K562 (cell line): Measurements from ENCODE around the gene ZNF319. TPM values are rescaled to one million over a fixed set of nuclear protein-coding genes. Genes with fewer than 3 reads are reported as not detected.

Experiments
- ATAC-seq: fragments of 200-7000 bp; cut with Tn5 transposase; 3 replicates; pipeline ENCODE4 v1.9.1; 2020; ENCODE audit warnings: moderate library complexity
- BruUV-seq: library from RNA; stranded (reverse); fragments of 400-500 nt; replicated peaks from 2 replicates; lab custom pipeline; 2021; lab: Mats Ljungman, UMichigan
- CTCF ChIA-PET: fragments of 300-600 bp; formaldehyde crosslinking; extraction: SDS; loops from one replicate; lab custom pipeline; 2021; ENCODE audit warnings: low intra/inter-chr PET ratio; lab: Yijun Ruan, JAX
- POLR2A ChIA-PET: fragments of 300-600, 350-650 bp; sonication (Branson Sonifier 250); formaldehyde crosslinking; extraction: SDS; loops from one replicate; lab custom pipeline; 2021; ENCODE audit warnings: antibody characterized with exemption, inconsistent platforms; lab: Yijun Ruan, JAX
- DNase-seq, 4 experiments: peaks; one replicate each; pipeline versions ENCODE4 v3.0.0 to v3.0.0-alpha.2; 2011 to 2018; ENCODE audit warnings: low spot score in 3 of 4, mixed read lengths in 3 of 4; ENCODE audit errors: extremely low read depth in 1 of 4
- FAIRE-seq: peaks from 2 replicates; lab custom pipeline; 2011; peaks lifted over from hg19 to GRCh38; lab: Jason Lieb, UNC
- H2AFZ ChIP-seq: 2 replicates; pipeline ENCODE4 v1.6.0; 2011; ENCODE audit warnings: low read depth, low read length, control low read depth, inconsistent platforms
- H3K27ac ChIP-seq: fragments of 200-600 bp; 3 replicates; pipeline ENCODE4 v1.8.0; 2011; ENCODE audit warnings: low read depth, mild to moderate bottlenecking, control low read depth, inconsistent platforms, low read length, moderate library complexity, mixed read lengths; ENCODE audit errors: extremely low read depth
- H3K27me3 ChIP-seq, 2 experiments: fragments of 300-600 bp in 1 of 2; 2 replicates in 1 of 2; 3 replicates in 1 of 2; pipeline versions ENCODE4 v1.6.0 to v1.8.0; 2011; ENCODE audit warnings: inconsistent platforms in 2 of 2, low read length in 2 of 2, mild to moderate bottlenecking in 1 of 2, mixed read lengths in 1 of 2, moderate library complexity in 1 of 2; ENCODE audit not compliant: control insufficient read depth in 2 of 2, insufficient read depth in 2 of 2
- H3K36me3 ChIP-seq: fragments of 300-600 bp; 3 replicates; pipeline ENCODE4 v1.8.0; 2011; ENCODE audit warnings: mild to moderate bottlenecking, low read length, inconsistent platforms; ENCODE audit not compliant: control insufficient read depth, insufficient read depth
- H3K4me1 ChIP-seq, 2 experiments: fragments of 200-600 bp in 1 of 2; replicated peaks in 1 of 2; 2 replicates in 1 of 2; 3 replicates in 1 of 2; pipeline versions ENCODE4 v1.5.1 to v1.8.0; 2011; ENCODE audit warnings: inconsistent platforms in 2 of 2, low read length in 2 of 2, mild to moderate bottlenecking in 1 of 2, mixed read lengths in 1 of 2, moderate library complexity in 1 of 2; ENCODE audit not compliant: control insufficient read depth in 2 of 2, insufficient read depth in 2 of 2
- H3K4me2 ChIP-seq: 2 replicates; pipeline ENCODE4 v1.6.1; 2011; ENCODE audit warnings: low read length, control low read depth, inconsistent platforms, mixed read lengths; ENCODE audit not compliant: insufficient read depth
- H3K4me3 ChIP-seq: fragments of 200-600 bp; sonication (generic), shearing (Covaris generic); 2 replicates; pipeline ENCODE4 v1.5.1; 2016; ENCODE audit warnings: control low read depth, inconsistent platforms
- H3K79me2 ChIP-seq: fragments of 200-600 bp; 3 replicates; pipeline ENCODE4 v1.8.0; 2011; ENCODE audit warnings: low read length, inconsistent platforms; ENCODE audit not compliant: control insufficient read depth, insufficient read depth
- H3K9ac ChIP-seq, 2 experiments: 2 replicates each; pipeline versions ENCODE4 v1.6.0 to v1.6.1; 2011; ENCODE audit warnings: low read depth in 2 of 2, low read length in 2 of 2, control low read depth in 1 of 2, inconsistent platforms in 1 of 2, mild to moderate bottlenecking in 1 of 2, mixed read lengths in 1 of 2; ENCODE audit not compliant: insufficient read depth in 1 of 2
- H3K9me1 ChIP-seq: one replicate; pipeline ENCODE4 v1.6.0; 2011; ENCODE audit warnings: inconsistent platforms, mild to moderate bottlenecking, low read length, moderate library complexity; ENCODE audit not compliant: control insufficient read depth, insufficient read depth
- H3K9me3 ChIP-seq: replicated peaks from 2 replicates; pipeline ENCODE4 v1.5.1; 2011; ENCODE audit warnings: low read depth, low read length, inconsistent platforms; ENCODE audit not compliant: control insufficient read depth, insufficient read depth
- H4K20me1 ChIP-seq: replicated peaks from 2 replicates; pipeline ENCODE4 v1.6.1; 2011; ENCODE audit warnings: low read length, inconsistent platforms, mixed read lengths; ENCODE audit not compliant: control insufficient read depth, insufficient read depth
- ATF1 ChIP-seq, 2 experiments: fragments of 450-650 bp in 1 of 2; IDR thresholded peaks; 2 replicates each; pipeline ENCODE4 v1.6.1; 2016; ENCODE audit warnings: missing compliant biosample characterization in 1 of 2, missing genetic modification characterization in 1 of 2
- BMI1 ChIP-seq: fragments of 150-350 bp; IDR thresholded peaks from 2 replicates; pipeline ENCODE4 v1.6.1; 2014; ENCODE audit warnings: low read length
- FUS ChIP-seq: fragments of 200-400 bp; formaldehyde crosslinking; optimal IDR thresholded peaks from 2 replicates; pipeline ENCODE3; 2017; ENCODE audit warnings: low read depth, low read length
- NFATC3 ChIP-seq: fragments of 450-650 bp; IDR thresholded peaks from 2 replicates; pipeline ENCODE4 v1.6.1; 2017; ENCODE audit warnings: mild to moderate bottlenecking
- RB1 ChIP-seq: fragments of 450-650 bp; IDR thresholded peaks from 2 replicates; pipeline ENCODE4 v1.6.1; 2017; ENCODE audit warnings: low read depth, mild to moderate bottlenecking
- SMARCA5 ChIP-seq: fragments of 450-650 bp; IDR thresholded peaks from 2 replicates; pipeline ENCODE4 v1.6.1; 2016
- YY1 ChIP-seq, 3 experiments: IDR thresholded peaks; 2 replicates each; pipeline ENCODE4 v1.6.1; 2011; ENCODE audit warnings: low read length in 2 of 3, mild to moderate bottlenecking in 2 of 3, moderate library complexity in 2 of 3, borderline replicate concordance in 1 of 3, control low read depth in 1 of 3, low read depth in 1 of 3; ENCODE audit not compliant: insufficient read depth in 3 of 3, insufficient replicate concordance in 2 of 3, control insufficient read depth in 1 of 3, insufficient read length in 1 of 3; ENCODE audit errors: extremely low read depth in 1 of 3
- ZFP36 ChIP-seq: fragments of 150-350 bp; IDR thresholded peaks from 2 replicates; pipeline ENCODE4 v1.6.1; 2018; ENCODE audit warnings: low read length, low read depth; ENCODE audit not compliant: partially characterized antibody
- ZNF408 ChIP-seq: fragments of 250-450 bp; sonication (Bioruptor Pico); IDR thresholded peaks from 2 replicates; pipeline ENCODE4 v1.4.0; 2020; ENCODE audit warnings: low read depth, mild to moderate bottlenecking, moderate library complexity
- ZNF551 ChIP-seq: fragments of 250-450 bp; sonication (Bioruptor Pico); IDR thresholded peaks from 2 replicates; pipeline ENCODE4 v1.5.0; 2021; ENCODE audit warnings: mild to moderate bottlenecking, moderate library complexity
- WGBS: fragments of 100-300 bp; shearing (Covaris generic); methylation state at CpG from one replicate; pipeline ENCODE4 v1.1.6; 2016; ENCODE audit warnings: low coverage, mixed read lengths; ENCODE audit not compliant: insufficient coverage; ENCODE audit errors: missing lambda C conversion rate; 5-methylcytosine and 5-hydroxymethylcytosine counted together
- in situ Hi-C: fragments of 300-500 bp; cut with MboI; formaldehyde crosslinking; loops from 4 replicates; pipeline ENCODE4 v1.15.0; 2018; ENCODE audit warnings: inconsistent platforms, mixed read lengths
- intact Hi-C: fragments of 100-400 bp; cut with micrococcal nuclease; formaldehyde crosslinking; loops from 2 replicates; pipeline ENCODE4 v1.14.2; 2022
- polyA plus RNA-seq, 8 experiments: library from polyadenylated mRNA; depleted of rRNA in 4 of 8; stranded (reverse) in 5 of 8; unstranded in 3 of 8; fragments of >200 nt; fragmentation: Nextera tagmentation in 2 of 8; fragmentation: Illumina TruSeq in 1 of 8; extraction: Ambion mirVana in 2 of 8; extraction: Trizol in 1 of 8; gene quantifications; 2 replicates each; pipeline versions ENCODE4 v1.2.1 to v1.2.3, GENCODE V29; 2011 to 2014; ENCODE audit warnings: inconsistent platforms in 1 of 8, missing spikeins in 1 of 8
- total RNA-seq, 7 experiments: library from RNA; depleted of rRNA in 6 of 7; stranded (reverse); fragments of >200 nt in 6 of 7; fragmentation: Illumina TruSeq in 2 of 7; extraction: Trizol in 2 of 7; gene quantifications; 2 replicates each; pipeline versions ENCODE4 v1.2.1 to v1.2.3, GENCODE V29; 2011 to 2021; ENCODE audit warnings: low replicate concordance in 1 of 7
- TF ChIP-seq, protein P1 (sequence below): fragments of 450-650 bp; formaldehyde crosslinking; IDR thresholded peaks from 2 replicates; pipeline ENCODE4 v1.4.0; 2022; ENCODE audit warnings: missing genetic modification characterization
- TF ChIP-seq, protein P2 (sequence below): fragments of 250-450 bp; sonication (Bioruptor Pico); IDR thresholded peaks from 2 replicates; pipeline ENCODE4 v1.8.0; 2022; ENCODE audit warnings: inconsistent platforms
- TF ChIP-seq, protein P3 (sequence below), 2 experiments: fragments of 450-650 bp in 1 of 2; sonication (generic) in 1 of 2; formaldehyde crosslinking in 1 of 2; IDR thresholded peaks in 1 of 2; conservative IDR thresholded peaks in 1 of 2; 2 replicates each; pipeline versions ENCODE4 v1.6.1 to v1.8.1; 2016 to 2023; ENCODE audit warnings: mild to moderate bottlenecking in 2 of 2, moderate library complexity in 2 of 2, inconsistent platforms in 1 of 2, missing genetic modification reagents in 1 of 2
- TF ChIP-seq, protein P4 (sequence below): fragments of 150-350 bp; conservative IDR thresholded peaks from 2 replicates; pipeline ENCODE4 v1.6.1; 2014; ENCODE audit warnings: low read length

ZNF319 gene
- total and polyA plus RNA-seq, 9 of the 15 experiments (the other 6 are each of a cell fraction or from before 2014, with no cell fraction given): 0.20 to 5.7 (median 1.4) TPM

DNA sequence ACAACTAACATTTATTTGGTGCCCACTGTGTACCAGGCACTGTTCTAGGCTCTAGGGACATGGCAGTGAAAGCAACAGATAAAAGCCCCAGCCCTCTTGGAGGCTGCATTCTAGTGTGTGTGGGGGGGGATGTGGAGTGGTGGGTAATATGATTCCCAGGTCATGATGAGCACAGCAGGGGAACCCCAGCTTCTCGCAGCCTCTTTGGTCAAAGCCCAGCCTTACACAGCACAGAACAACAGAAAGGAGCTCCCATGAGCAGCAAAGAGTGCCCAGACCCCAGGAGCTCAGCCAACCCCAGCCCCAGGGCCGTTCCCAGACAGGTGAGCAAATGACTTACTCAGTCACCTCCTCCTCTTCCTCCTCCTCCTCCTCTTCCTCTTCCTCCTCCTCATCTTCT is 51.5 kb downstream of the ZNF319 start:
- H3K9me1 ChIP-seq: no peaks in the 10 kb centered on the region
- ATAC-seq (no peak), FAIRE-seq (no peak), DNase-seq (no peak)
- peaks cover 0 to 22% of the 10 kb centered on the region in 2 experiments; a peak in 2 of 5 replicates for H3K27me3 ChIP-seq
- no peaks in the 10 kb centered on the region for H3K36me3 ChIP-seq
- no peak overlapping the region for H3K4me2 ChIP-seq
- H2AFZ ChIP-seq: no peak overlapping the region
- no peaks in the 10 kb centered on the region for H3K9me3 ChIP-seq
- ChIA-PET CTCF (no interaction called here), POLR2A (interaction anchor here (0.5 kb wide), 1 partner anchor 10 kb away, joined by 3 read pairs; no protein-coding TSS in a partner anchor)
- in situ Hi-C loops (no loop called here), intact Hi-C loops (loop anchor here (5.0 kb wide), 1 partner anchor 53 kb away; the partner anchor contains the start of genes USB1 and ZNF319)
- H3K9ac ChIP-seq: no peak overlapping the region
- H3K4me3 ChIP-seq: no peak overlapping the region
- WGBS: 0% methylated on average over 2 of the region's 2 CpGs
- H3K27ac ChIP-seq: no peak overlapping the region
- no TSS peak for BruUV-seq
- H3K4me1 ChIP-seq: no peaks in the 10 kb centered on the region
- peaks cover 8% of the 10 kb centered on the region for H4K20me1 ChIP-seq
- H3K79me2 ChIP-seq: no peaks in the 10 kb centered on the region
- TF ChIP-seq, protein P1, sequence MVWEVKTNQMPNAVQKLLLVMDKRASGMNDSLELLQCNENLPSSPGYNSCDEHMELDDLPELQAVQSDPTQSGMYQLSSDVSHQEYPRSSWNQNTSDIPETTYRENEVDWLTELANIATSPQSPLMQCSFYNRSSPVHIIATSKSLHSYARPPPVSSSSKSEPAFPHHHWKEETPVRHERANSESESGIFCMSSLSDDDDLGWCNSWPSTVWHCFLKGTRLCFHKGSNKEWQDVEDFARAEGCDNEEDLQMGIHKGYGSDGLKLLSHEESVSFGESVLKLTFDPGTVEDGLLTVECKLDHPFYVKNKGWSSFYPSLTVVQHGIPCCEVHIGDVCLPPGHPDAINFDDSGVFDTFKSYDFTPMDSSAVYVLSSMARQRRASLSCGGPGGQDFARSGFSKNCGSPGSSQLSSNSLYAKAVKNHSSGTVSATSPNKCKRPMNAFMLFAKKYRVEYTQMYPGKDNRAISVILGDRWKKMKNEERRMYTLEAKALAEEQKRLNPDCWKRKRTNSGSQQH (CRISPR knock-in tag): no peak
- TF ChIP-seq ATF1 (CRISPR knock-in tag; IDR thresholded peaks at IDR 0.05) (no peak), ATF1 (tag; IDR thresholded peaks at IDR 0.05) (no peak), RB1 (no peak), ZFP36 (no peak), YY1 (IDR thresholded peaks at IDR 0.05; ENCODE audit: borderline replicate concordance in 1 of 3, control insufficient read depth in 1 of 3, extremely low read depth in 1 of 3, insufficient read depth in 3 of 3, insufficient read length in 1 of 3, insufficient replicate concordance in 2 of 3, low read depth in 1 of 3, low read length in 2 of 3) (no peak), BMI1 (no peak), FUS (no peak), ZNF408 (no peak), SMARCA5 (no peak), NFATC3 (no peak), ZNF551 (CRISPR knock-in tag) (no peak)
- TF ChIP-seq, protein P2, sequence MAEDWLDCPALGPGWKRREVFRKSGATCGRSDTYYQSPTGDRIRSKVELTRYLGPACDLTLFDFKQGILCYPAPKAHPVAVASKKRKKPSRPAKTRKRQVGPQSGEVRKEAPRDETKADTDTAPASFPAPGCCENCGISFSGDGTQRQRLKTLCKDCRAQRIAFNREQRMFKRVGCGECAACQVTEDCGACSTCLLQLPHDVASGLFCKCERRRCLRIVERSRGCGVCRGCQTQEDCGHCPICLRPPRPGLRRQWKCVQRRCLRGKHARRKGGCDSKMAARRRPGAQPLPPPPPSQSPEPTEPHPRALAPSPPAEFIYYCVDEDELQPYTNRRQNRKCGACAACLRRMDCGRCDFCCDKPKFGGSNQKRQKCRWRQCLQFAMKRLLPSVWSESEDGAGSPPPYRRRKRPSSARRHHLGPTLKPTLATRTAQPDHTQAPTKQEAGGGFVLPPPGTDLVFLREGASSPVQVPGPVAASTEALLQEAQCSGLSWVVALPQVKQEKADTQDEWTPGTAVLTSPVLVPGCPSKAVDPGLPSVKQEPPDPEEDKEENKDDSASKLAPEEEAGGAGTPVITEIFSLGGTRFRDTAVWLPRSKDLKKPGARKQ (CRISPR knock-in tag): no peak
- TF ChIP-seq, protein P3, sequence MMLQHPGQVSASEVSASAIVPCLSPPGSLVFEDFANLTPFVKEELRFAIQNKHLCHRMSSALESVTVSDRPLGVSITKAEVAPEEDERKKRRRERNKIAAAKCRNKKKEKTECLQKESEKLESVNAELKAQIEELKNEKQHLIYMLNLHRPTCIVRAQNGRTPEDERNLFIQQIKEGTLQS (IDR thresholded peaks at IDR 0.05): no peak
- TF ChIP-seq, protein P3 (CRISPR knock-in tag; conservative IDR thresholded peaks at IDR 0.05): no peak
- TF ChIP-seq, protein P4, sequence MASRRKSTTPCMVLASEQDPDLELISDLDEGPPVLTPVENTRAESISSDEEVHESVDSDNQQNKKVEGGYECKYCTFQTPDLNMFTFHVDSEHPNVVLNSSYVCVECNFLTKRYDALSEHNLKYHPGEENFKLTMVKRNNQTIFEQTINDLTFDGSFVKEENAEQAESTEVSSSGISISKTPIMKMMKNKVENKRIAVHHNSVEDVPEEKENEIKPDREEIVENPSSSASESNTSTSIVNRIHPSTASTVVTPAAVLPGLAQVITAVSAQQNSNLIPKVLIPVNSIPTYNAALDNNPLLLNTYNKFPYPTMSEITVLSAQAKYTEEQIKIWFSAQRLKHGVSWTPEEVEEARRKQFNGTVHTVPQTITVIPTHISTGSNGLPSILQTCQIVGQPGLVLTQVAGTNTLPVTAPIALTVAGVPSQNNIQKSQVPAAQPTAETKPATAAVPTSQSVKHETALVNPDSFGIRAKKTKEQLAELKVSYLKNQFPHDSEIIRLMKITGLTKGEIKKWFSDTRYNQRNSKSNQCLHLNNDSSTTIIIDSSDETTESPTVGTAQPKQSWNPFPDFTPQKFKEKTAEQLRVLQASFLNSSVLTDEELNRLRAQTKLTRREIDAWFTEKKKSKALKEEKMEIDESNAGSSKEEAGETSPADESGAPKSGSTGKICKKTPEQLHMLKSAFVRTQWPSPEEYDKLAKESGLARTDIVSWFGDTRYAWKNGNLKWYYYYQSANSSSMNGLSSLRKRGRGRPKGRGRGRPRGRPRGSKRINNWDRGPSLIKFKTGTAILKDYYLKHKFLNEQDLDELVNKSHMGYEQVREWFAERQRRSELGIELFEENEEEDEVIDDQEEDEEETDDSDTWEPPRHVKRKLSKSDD: no peak
